HepG2 (cell line): ENCODE results near the gene EMID1. TPM values are rescaled to one million over a fixed set of nuclear protein-coding genes. Genes with fewer than 3 reads are reported as not detected.

Source experiments
- ATM ChIP-seq: fragments of 450-650 bp; IDR thresholded peaks from 2 replicates; pipeline ENCODE4 v1.7.1; 2017; ENCODE audit warnings: mild to moderate bottlenecking, borderline replicate concordance
- CBFB ChIP-seq: sonication (generic); formaldehyde crosslinking; IDR thresholded peaks from 2 replicates; pipeline ENCODE4 v1.4.0; 2020; ENCODE audit warnings: missing genetic modification reagents
- ELF1 ChIP-seq: sonication (generic); formaldehyde crosslinking; IDR thresholded peaks from 2 replicates; pipeline ENCODE4 v1.4.0; 2020; ENCODE audit warnings: missing genetic modification reagents
- MBNL3 ChIP-seq: fragments of 250-450 bp; sonication (Bioruptor Pico); conservative IDR thresholded peaks from 2 replicates; pipeline ENCODE4 v1.8.0; 2022; ENCODE audit warnings: mild to moderate bottlenecking, inconsistent platforms
- PHF5A ChIP-seq: IDR thresholded peaks from one replicate; pipeline ENCODE4 v1.6.1; 2018; ENCODE audit warnings: low read depth, missing genetic modification reagents; ENCODE audit not compliant: unreplicated experiment
- RBFOX2 ChIP-seq: fragments of 200-400 bp; formaldehyde crosslinking; IDR thresholded peaks from 2 replicates; pipeline ENCODE4 v1.6.1; 2017; ENCODE audit warnings: low read depth, mild to moderate bottlenecking, low read length
- RBM22 ChIP-seq: fragments of 200-400 bp; formaldehyde crosslinking; optimal IDR thresholded peaks from 2 replicates; pipeline ENCODE3; 2017; ENCODE audit warnings: mild to moderate bottlenecking, low read length, moderate library complexity
- RNF2 ChIP-seq: fragments of 450-650 bp; conservative IDR thresholded peaks from 2 replicates; pipeline ENCODE4 v1.6.1; 2016; ENCODE audit warnings: low read depth
- SIN3B ChIP-seq: fragments of 150-350 bp; IDR thresholded peaks from 2 replicates; pipeline ENCODE4 v1.6.1; 2014; ENCODE audit warnings: low read length
- TCF7 ChIP-seq: sonication (generic); IDR thresholded peaks from 2 replicates; pipeline ENCODE4 v1.6.1; 2016; ENCODE audit warnings: antibody characterized with exemption, low read depth
- TMF1 ChIP-seq: sonication (generic); formaldehyde crosslinking; IDR thresholded peaks from 2 replicates; pipeline ENCODE4 v1.8.1; 2022; ENCODE audit warnings: low read depth, missing genetic modification reagents
- ZC3H13 ChIP-seq: sonication (generic); formaldehyde crosslinking; IDR thresholded peaks from 2 replicates; pipeline ENCODE4 v1.8.1; 2023; ENCODE audit warnings: mild to moderate bottlenecking, missing genetic modification reagents, moderate library complexity
- ZFP37 ChIP-seq: sonication (generic); formaldehyde crosslinking; IDR thresholded peaks from 2 replicates; pipeline ENCODE4 v1.4.0; 2020; ENCODE audit warnings: missing genetic modification reagents, borderline replicate concordance
- ZNF282 ChIP-seq: fragments of 450-650 bp; IDR thresholded peaks from 2 replicates; pipeline ENCODE4 v1.6.1; 2018; ENCODE audit not compliant: partially characterized antibody
- ZNF331 ChIP-seq: sonication (generic); formaldehyde crosslinking; IDR thresholded peaks from 2 replicates; pipeline ENCODE4 v1.4.0; 2020; ENCODE audit warnings: missing genetic modification reagents
- ZNF577 ChIP-seq: sonication (generic); formaldehyde crosslinking; IDR thresholded peaks from 2 replicates; pipeline ENCODE4 v1.4.0; 2020; ENCODE audit warnings: mild to moderate bottlenecking, low read depth, missing genetic modification reagents, borderline replicate concordance
- ZNF644 ChIP-seq: IDR thresholded peaks from 2 replicates; pipeline ENCODE4 v1.6.1; 2016; ENCODE audit warnings: low read depth
- ZNF782 ChIP-seq: sonication (generic); formaldehyde crosslinking; IDR thresholded peaks from 2 replicates; pipeline ENCODE4 v1.4.0; 2020; ENCODE audit warnings: missing genetic modification reagents, mild to moderate bottlenecking, borderline replicate concordance
- ZNF790 ChIP-seq: sonication (generic); formaldehyde crosslinking; IDR thresholded peaks from 2 replicates; pipeline ENCODE4 v1.8.0; 2022; ENCODE audit warnings: missing genetic modification reagents, mild to moderate bottlenecking, borderline replicate concordance
- polyA plus RNA-seq, 8 experiments: library from polyadenylated mRNA; depleted of rRNA in 3 of 8; stranded (reverse) in 7 of 8; unstranded in 1 of 8; fragments of >200 nt; fragmentation: Illumina TruSeq in 4 of 8; extraction: Trizol in 4 of 8; gene quantifications; 2 replicates each; pipeline versions ENCODE4 v1.2.1 to v1.2.3, GENCODE V29; 2011 to 2016; ENCODE audit warnings: low read depth in 4 of 8, missing spikeins in 1 of 8, mixed read lengths in 1 of 8; ENCODE audit not compliant: insufficient read depth in 1 of 8
- total RNA-seq, 5 experiments: library from RNA; depleted of rRNA; stranded (reverse); fragments of >200 nt; fragmentation: Illumina TruSeq; extraction: Trizol; gene quantifications; 2 replicates each; pipeline ENCODE4 v1.2.3, GENCODE V29; 2016; ENCODE audit warnings: low read depth in 1 of 5
- TF ChIP-seq, protein P1 (sequence below): sonication (generic); formaldehyde crosslinking; conservative IDR thresholded peaks from 2 replicates; pipeline ENCODE4 v1.8.0; 2022; ENCODE audit warnings: mild to moderate bottlenecking, moderate library complexity, missing genetic modification reagents
- TF ChIP-seq, protein P2 (sequence below): sonication (generic); formaldehyde crosslinking; IDR thresholded peaks from 2 replicates; pipeline ENCODE4 v1.5.1; 2020; ENCODE audit warnings: missing genetic modification reagents, mild to moderate bottlenecking, borderline replicate concordance
- TF ChIP-seq, protein P3 (sequence below): sonication (generic); formaldehyde crosslinking; IDR thresholded peaks from 2 replicates; pipeline ENCODE4 v1.4.0; 2020; ENCODE audit warnings: missing genetic modification reagents
- TF ChIP-seq, protein P4 (sequence below): IDR thresholded peaks from 2 replicates; pipeline ENCODE4 v1.6.1; 2016; ENCODE audit warnings: control low read depth

The EMID1 gene
- total and polyA plus RNA-seq, 2 of the 13 experiments (the other 11 are each of a cell fraction or from before 2014, with no cell fraction given): 0.45 to 0.82 TPM

- TF ChIP-seq, protein P1, sequence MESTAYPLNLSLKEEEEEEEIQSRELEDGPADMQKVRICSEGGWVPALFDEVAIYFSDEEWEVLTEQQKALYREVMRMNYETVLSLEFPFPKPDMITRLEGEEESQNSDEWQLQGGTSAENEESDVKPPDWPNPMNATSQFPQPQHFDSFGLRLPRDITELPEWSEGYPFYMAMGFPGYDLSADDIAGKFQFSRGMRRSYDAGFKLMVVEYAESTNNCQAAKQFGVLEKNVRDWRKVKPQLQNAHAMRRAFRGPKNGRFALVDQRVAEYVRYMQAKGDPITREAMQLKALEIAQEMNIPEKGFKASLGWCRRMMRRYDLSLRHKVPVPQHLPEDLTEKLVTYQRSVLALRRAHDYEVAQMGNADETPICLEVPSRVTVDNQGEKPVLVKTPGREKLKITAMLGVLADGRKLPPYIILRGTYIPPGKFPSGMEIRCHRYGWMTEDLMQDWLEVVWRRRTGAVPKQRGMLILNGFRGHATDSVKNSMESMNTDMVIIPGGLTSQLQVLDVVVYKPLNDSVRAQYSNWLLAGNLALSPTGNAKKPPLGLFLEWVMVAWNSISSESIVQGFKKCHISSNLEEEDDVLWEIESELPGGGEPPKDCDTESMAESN (CRISPR knock-in tag): no peak; the same call in 1 of the 2 replicates
- no peak for TF ChIP-seq ZNF282
- TF ChIP-seq, protein P2, sequence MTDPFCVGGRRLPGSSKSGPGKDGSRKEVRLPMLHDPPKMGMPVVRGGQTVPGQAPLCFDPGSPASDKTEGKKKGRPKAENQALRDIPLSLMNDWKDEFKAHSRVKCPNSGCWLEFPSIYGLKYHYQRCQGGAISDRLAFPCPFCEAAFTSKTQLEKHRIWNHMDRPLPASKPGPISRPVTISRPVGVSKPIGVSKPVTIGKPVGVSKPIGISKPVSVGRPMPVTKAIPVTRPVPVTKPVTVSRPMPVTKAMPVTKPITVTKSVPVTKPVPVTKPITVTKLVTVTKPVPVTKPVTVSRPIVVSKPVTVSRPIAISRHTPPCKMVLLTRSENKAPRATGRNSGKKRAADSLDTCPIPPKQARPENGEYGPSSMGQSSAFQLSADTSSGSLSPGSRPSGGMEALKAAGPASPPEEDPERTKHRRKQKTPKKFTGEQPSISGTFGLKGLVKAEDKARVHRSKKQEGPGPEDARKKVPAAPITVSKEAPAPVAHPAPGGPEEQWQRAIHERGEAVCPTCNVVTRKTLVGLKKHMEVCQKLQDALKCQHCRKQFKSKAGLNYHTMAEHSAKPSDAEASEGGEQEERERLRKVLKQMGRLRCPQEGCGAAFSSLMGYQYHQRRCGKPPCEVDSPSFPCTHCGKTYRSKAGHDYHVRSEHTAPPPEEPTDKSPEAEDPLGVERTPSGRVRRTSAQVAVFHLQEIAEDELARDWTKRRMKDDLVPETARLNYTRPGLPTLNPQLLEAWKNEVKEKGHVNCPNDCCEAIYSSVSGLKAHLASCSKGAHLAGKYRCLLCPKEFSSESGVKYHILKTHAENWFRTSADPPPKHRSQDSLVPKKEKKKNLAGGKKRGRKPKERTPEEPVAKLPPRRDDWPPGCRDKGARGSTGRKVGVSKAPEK (CRISPR knock-in tag): no peak
- TF ChIP-seq MBNL3: no peak
- TF ChIP-seq CBFB: 0 out of 2 replicates have a peak, but pooled peaks have one; percentile 10
- no peak for TF ChIP-seq ZC3H13
- TF ChIP-seq ELF1 (CRISPR knock-in tag): peak; percentile 68
- no peak for TF ChIP-seq TMF1 (CRISPR knock-in tag)
- no peak for TF ChIP-seq ZFP37
- TF ChIP-seq, protein P3, sequence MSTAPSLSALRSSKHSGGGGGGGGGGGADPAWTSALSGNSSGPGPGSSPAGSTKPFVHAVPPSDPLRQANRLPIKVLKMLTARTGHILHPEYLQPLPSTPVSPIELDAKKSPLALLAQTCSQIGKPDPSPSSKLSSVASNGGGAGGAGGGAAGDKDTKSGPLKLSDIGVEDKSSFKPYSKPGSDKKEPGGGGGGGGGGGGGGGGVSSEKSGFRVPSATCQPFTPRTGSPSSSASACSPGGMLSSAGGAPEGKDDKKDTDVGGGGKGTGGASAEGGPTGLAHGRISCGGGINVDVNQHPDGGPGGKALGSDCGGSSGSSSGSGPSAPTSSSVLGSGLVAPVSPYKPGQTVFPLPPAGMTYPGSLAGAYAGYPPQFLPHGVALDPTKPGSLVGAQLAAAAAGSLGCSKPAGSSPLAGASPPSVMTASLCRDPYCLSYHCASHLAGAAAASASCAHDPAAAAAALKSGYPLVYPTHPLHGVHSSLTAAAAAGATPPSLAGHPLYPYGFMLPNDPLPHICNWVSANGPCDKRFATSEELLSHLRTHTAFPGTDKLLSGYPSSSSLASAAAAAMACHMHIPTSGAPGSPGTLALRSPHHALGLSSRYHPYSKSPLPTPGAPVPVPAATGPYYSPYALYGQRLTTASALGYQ: no peak
- no peak for TF ChIP-seq TCF7
- no peak for TF ChIP-seq ATM
- TF ChIP-seq RBM22: no peak
- no peak for TF ChIP-seq PHF5A (CRISPR knock-in tag)
- no peak for TF ChIP-seq RBFOX2
- TF ChIP-seq ZNF644: 0 out of 2 replicates have a peak, but pooled peaks have one; percentile 27
- TF ChIP-seq ZNF577 (CRISPR knock-in tag): no peak
- TF ChIP-seq, protein P4, sequence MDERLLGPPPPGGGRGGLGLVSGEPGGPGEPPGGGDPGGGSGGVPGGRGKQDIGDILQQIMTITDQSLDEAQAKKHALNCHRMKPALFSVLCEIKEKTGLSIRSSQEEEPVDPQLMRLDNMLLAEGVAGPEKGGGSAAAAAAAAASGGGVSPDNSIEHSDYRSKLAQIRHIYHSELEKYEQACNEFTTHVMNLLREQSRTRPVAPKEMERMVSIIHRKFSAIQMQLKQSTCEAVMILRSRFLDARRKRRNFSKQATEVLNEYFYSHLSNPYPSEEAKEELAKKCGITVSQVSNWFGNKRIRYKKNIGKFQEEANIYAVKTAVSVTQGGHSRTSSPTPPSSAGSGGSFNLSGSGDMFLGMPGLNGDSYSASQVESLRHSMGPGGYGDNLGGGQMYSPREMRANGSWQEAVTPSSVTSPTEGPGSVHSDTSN (CRISPR knock-in tag): no peak
- TF ChIP-seq ZNF782 (CRISPR knock-in tag): no peak
- 0 out of 2 replicates have a peak, but pooled peaks have one; percentile 10 for TF ChIP-seq ZNF331 (CRISPR knock-in tag)
- TF ChIP-seq ZNF790 (CRISPR knock-in tag): no peak
- no peak for TF ChIP-seq SIN3B
- TF ChIP-seq RNF2: peak; percentile 75
Observed at GRCh38 chr22:29231971-29232959, 26.6 kb downstream of the EMID1 start (continued).
